H9 (cell line): ENCODE data around the gene DPH1. TPM values are rescaled to one million over a fixed set of nuclear protein-coding genes. Genes with fewer than 3 reads are reported as not detected.

Source experiments
- DNase-seq: peaks from one replicate; pipeline ENCODE4 v3.0.0-alpha.2; 2017
- H2AFZ ChIP-seq: one replicate; pipeline ENCODE4 v1.6.1; 2013; ENCODE audit warnings: mild to moderate bottlenecking, low read length, control low read depth, moderate library complexity
- H2AK5ac ChIP-seq: 2 replicates; pipeline ENCODE4 v1.6.1; 2013; ENCODE audit warnings: low read length, control low read depth, mixed read lengths; ENCODE audit not compliant: insufficient read length
- H2BK120ac ChIP-seq: one replicate; pipeline ENCODE4 v1.6.1; 2013; ENCODE audit warnings: low read depth, mild to moderate bottlenecking, low read length, control low read depth, inconsistent platforms; ENCODE audit not compliant: poor library complexity, severe bottlenecking
- H2BK12ac ChIP-seq: 2 replicates; pipeline ENCODE4 v1.6.1; 2013; ENCODE audit warnings: low read length, control low read depth, mixed read lengths, low read depth; ENCODE audit not compliant: insufficient read length
- H2BK15ac ChIP-seq: 2 replicates; pipeline ENCODE4 v1.6.1; 2013; ENCODE audit warnings: low read depth, low read length, control low read depth
- H2BK20ac ChIP-seq: one replicate; pipeline ENCODE4 v1.6.1; 2013; ENCODE audit warnings: low read depth, mild to moderate bottlenecking, low read length, control low read depth, inconsistent platforms; ENCODE audit not compliant: poor library complexity, severe bottlenecking
- H2BK5ac ChIP-seq: 2 replicates; pipeline ENCODE4 v1.6.1; 2013; ENCODE audit warnings: low read length, control low read depth, mixed read lengths; ENCODE audit not compliant: insufficient read length
- H3K14ac ChIP-seq: 2 replicates; pipeline ENCODE4 v1.6.1; 2013; ENCODE audit warnings: low read length, control low read depth; ENCODE audit not compliant: insufficient read depth
- H3K18ac ChIP-seq: 2 replicates; pipeline ENCODE4 v1.6.1; 2013; ENCODE audit warnings: low read depth, mild to moderate bottlenecking, mixed read lengths, low read length, control low read depth; ENCODE audit not compliant: insufficient read length
- H3K23ac ChIP-seq: 2 replicates; pipeline ENCODE4 v1.6.1; 2013; ENCODE audit warnings: low read length, control low read depth, mixed read lengths, low read depth; ENCODE audit not compliant: insufficient read length
- H3K23me2 ChIP-seq: 2 replicates; pipeline ENCODE4 v1.6.1; 2013; ENCODE audit warnings: low read depth, mild to moderate bottlenecking, mixed read lengths, low read length, control low read depth; ENCODE audit not compliant: insufficient read length, poor library complexity, severe bottlenecking
- H3K27ac ChIP-seq: 2 replicates; pipeline ENCODE4 v1.5.1; 2013; ENCODE audit warnings: low read length, control low read depth, mixed read lengths, low read depth; ENCODE audit not compliant: insufficient read length
- H3K27me3 ChIP-seq: 2 replicates; pipeline ENCODE4 v1.6.1; 2013; ENCODE audit warnings: low read length, control low read depth, inconsistent platforms; ENCODE audit not compliant: insufficient read depth
- H3K4ac ChIP-seq: 2 replicates; pipeline ENCODE4 v1.6.1; 2013; ENCODE audit warnings: low read depth, mild to moderate bottlenecking, control low read depth, inconsistent platforms, low read length, moderate library complexity
- H3K4me1 ChIP-seq: 2 replicates; pipeline ENCODE4 v1.6.1; 2013; ENCODE audit warnings: low read length, control low read depth, inconsistent platforms; ENCODE audit not compliant: insufficient read depth
- H3K4me2 ChIP-seq: 2 replicates; pipeline ENCODE4 v1.6.1; 2013; ENCODE audit warnings: low read length, control low read depth, mixed read lengths; ENCODE audit not compliant: insufficient read length, insufficient read depth
- H3K56ac ChIP-seq: 2 replicates; pipeline ENCODE4 v1.6.1; 2013; ENCODE audit warnings: low read depth, mild to moderate bottlenecking, mixed read lengths, low read length, control low read depth; ENCODE audit not compliant: insufficient read length
- H3K79me1 ChIP-seq: 2 replicates; pipeline ENCODE4 v1.6.1; 2013; ENCODE audit warnings: low read depth, mild to moderate bottlenecking, moderate library complexity, low read length, control low read depth, inconsistent platforms; ENCODE audit not compliant: insufficient read depth, poor library complexity, severe bottlenecking
- H3K79me2 ChIP-seq: 2 replicates; pipeline ENCODE4 v1.6.1; 2013; ENCODE audit warnings: low read length, control low read depth, inconsistent platforms; ENCODE audit not compliant: insufficient read depth
- H3K9ac ChIP-seq: 2 replicates; pipeline ENCODE4 v1.6.1; 2013; ENCODE audit warnings: low read length, control low read depth, mixed read lengths; ENCODE audit not compliant: insufficient read length; ENCODE audit errors: extremely low read depth
- H3K9me3 ChIP-seq: one replicate; pipeline ENCODE4 v1.6.1; 2013; ENCODE audit warnings: low read depth, low read length, inconsistent platforms; ENCODE audit not compliant: control insufficient read depth
- H3T11ph ChIP-seq: one replicate; pipeline ENCODE4 v1.6.1; 2013; ENCODE audit warnings: mild to moderate bottlenecking, low read length, control low read depth, inconsistent platforms
- H4K20me1 ChIP-seq: one replicate; pipeline ENCODE4 v1.6.1; 2013; ENCODE audit not compliant: control insufficient read depth, insufficient read length, insufficient read depth
- H4K5ac ChIP-seq: 2 replicates; pipeline ENCODE4 v1.6.1; 2013; ENCODE audit warnings: low read depth, mild to moderate bottlenecking, mixed read lengths, low read length, control low read depth; ENCODE audit not compliant: insufficient read length
- H4K8ac ChIP-seq: replicated peaks from 2 replicates; pipeline ENCODE4 v1.6.1; 2013; ENCODE audit warnings: low read length, control low read depth, mixed read lengths, low read depth; ENCODE audit not compliant: insufficient read length
- H4K91ac ChIP-seq: 2 replicates; pipeline ENCODE4 v1.6.1; 2013; ENCODE audit warnings: low read depth, mild to moderate bottlenecking, moderate library complexity, mixed read lengths, low read length, control low read depth; ENCODE audit not compliant: insufficient read length
- H3K27ac Mint-ChIP-seq, 3 experiments: 2 replicates in 2 of 3; 3 replicates in 1 of 3; pipeline ENCODE4 v1.8.0; 2020 to 2021; ENCODE audit warnings: mixed read lengths in 3 of 3, mild to moderate bottlenecking in 1 of 3, moderate library complexity in 1 of 3
- H3K27me3 Mint-ChIP-seq: 2 replicates; pipeline ENCODE4 v1.8.0; 2021; ENCODE audit warnings: low read depth, mild to moderate bottlenecking, moderate library complexity, mixed read lengths
- H3K36me3 Mint-ChIP-seq, 3 experiments: 2 replicates in 2 of 3; 3 replicates in 1 of 3; pipeline ENCODE4 v1.8.0; 2020 to 2021; ENCODE audit warnings: low read depth in 3 of 3, mixed read lengths in 3 of 3; ENCODE audit not compliant: insufficient read depth in 1 of 3
- H3K4me1 Mint-ChIP-seq, 2 experiments: 2 replicates each; pipeline ENCODE4 v1.8.0; 2020; ENCODE audit warnings: mixed read lengths in 2 of 2
- H3K4me3 Mint-ChIP-seq, 2 experiments: 2 replicates in 1 of 2; 3 replicates in 1 of 2; pipeline ENCODE4 v1.8.0; 2020 to 2021; ENCODE audit warnings: mild to moderate bottlenecking in 2 of 2, mixed read lengths in 2 of 2, moderate library complexity in 1 of 2
- H3K9me3 Mint-ChIP-seq, 2 experiments: 2 replicates in 1 of 2; 3 replicates in 1 of 2; pipeline ENCODE4 v1.8.0; 2020; ENCODE audit warnings: mild to moderate bottlenecking in 2 of 2, mixed read lengths in 2 of 2, moderate library complexity in 1 of 2
- WGBS: extraction: QIAGEN DNeasy Blood & Tissue Kit; methylation state at CpG from one replicate; pipeline ENCODE4 v1.1.7; 2013; ENCODE audit warnings: missing lambda C conversion rate, low lambda C conversion rate, mixed read lengths; ENCODE audit not compliant: insufficient read length; ENCODE audit errors: extremely low coverage; 5-methylcytosine and 5-hydroxymethylcytosine counted together
- total RNA-seq: library from RNA; stranded (reverse); gene quantifications from 2 replicates; pipeline ENCODE4 v1.2.1, GENCODE V29; 2021
- TF ChIP-seq, protein P1 (sequence below): fragments of 200-600 bp; sonication (generic); conservative IDR thresholded peaks from 3 replicates; pipeline ENCODE4 v1.8.0; 2021; ENCODE audit warnings: antibody characterized with exemption, mild to moderate bottlenecking

Gene DPH1
- total RNA-seq, 1 experiment from 2014 or later: 27.5 TPM

DNA sequence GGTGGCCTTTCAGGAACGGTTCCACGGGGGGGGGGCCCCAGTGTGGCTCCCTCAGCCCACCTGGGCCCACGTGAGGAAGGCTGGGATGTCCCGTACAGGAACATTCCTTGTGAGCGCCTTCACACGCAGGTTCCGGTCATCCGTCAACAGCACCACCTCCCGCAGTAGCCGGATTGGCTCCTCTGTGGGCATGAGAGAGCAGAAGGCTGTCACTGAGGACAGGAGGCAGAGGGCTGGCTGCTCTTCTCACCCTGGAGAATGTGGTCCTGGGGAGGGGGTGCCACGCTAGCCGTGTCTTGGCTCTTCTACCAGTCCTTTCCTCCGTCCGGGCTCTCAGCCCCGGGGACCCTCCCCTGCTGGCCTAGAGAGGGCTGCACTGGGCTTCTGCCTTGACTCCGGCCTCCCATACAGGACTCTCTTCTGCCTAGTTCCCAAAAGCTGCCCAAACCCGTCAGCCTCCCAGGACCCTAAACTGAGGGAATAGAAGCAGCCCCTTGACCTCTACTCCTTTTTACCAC lies 31.5 kb downstream of the DPH1 start:
- no peak for DNase-seq
- H3K9me3 Mint-ChIP-seq: no peaks in the 10 kb centered on the region
- H3K4me1 Mint-ChIP-seq: peaks cover 32 to 41% of the 10 kb centered on the region in 2 experiments
- peaks cover 2% of the 10 kb centered on the region for H4K20me1 ChIP-seq
- H3K4me3 Mint-ChIP-seq: no peak overlapping the region
- no CpG with 5 or more reads among the region's 17 CpGs for WGBS
- no peak overlapping the region for H4K8ac ChIP-seq
- H2AK5ac ChIP-seq: no peak overlapping the region
- H3K27me3 ChIP-seq: peaks cover 20% of the 10 kb centered on the region; the same call in 1 of the 2 replicates
- H3K27ac ChIP-seq: no peak overlapping the region
- H2BK120ac ChIP-seq: no peak overlapping the region
- H3K56ac ChIP-seq: no peak overlapping the region
- H3K79me1 ChIP-seq: no peaks in the 10 kb centered on the region
- no peak overlapping the region for H3K23ac ChIP-seq
- H2BK5ac ChIP-seq: no peak overlapping the region
- no peak overlapping the region for H2AFZ ChIP-seq
- H2BK20ac ChIP-seq: no peak overlapping the region
- H3K4ac ChIP-seq: no peak overlapping the region
- H3K18ac ChIP-seq: no peak overlapping the region
- H3K4me1 ChIP-seq: peaks cover 5% of the 10 kb centered on the region; the same call in 1 of the 2 replicates
- TF ChIP-seq, protein P1, sequence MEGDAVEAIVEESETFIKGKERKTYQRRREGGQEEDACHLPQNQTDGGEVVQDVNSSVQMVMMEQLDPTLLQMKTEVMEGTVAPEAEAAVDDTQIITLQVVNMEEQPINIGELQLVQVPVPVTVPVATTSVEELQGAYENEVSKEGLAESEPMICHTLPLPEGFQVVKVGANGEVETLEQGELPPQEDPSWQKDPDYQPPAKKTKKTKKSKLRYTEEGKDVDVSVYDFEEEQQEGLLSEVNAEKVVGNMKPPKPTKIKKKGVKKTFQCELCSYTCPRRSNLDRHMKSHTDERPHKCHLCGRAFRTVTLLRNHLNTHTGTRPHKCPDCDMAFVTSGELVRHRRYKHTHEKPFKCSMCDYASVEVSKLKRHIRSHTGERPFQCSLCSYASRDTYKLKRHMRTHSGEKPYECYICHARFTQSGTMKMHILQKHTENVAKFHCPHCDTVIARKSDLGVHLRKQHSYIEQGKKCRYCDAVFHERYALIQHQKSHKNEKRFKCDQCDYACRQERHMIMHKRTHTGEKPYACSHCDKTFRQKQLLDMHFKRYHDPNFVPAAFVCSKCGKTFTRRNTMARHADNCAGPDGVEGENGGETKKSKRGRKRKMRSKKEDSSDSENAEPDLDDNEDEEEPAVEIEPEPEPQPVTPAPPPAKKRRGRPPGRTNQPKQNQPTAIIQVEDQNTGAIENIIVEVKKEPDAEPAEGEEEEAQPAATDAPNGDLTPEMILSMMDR: no peak
- H3K27me3 Mint-ChIP-seq: peaks cover 37% of the 10 kb centered on the region
- H3K4me2 ChIP-seq: no peak overlapping the region
- H3K9ac ChIP-seq: no peak overlapping the region
- H2BK12ac ChIP-seq: no peak overlapping the region
- H3K36me3 Mint-ChIP-seq: peaks cover 0 to 34% (median 22%) of the 10 kb centered on the region in 3 experiments
- H2BK15ac ChIP-seq: no peak overlapping the region
- no peak overlapping the region for H4K91ac ChIP-seq
- H3K79me2 ChIP-seq: no peaks in the 10 kb centered on the region
- no peak overlapping the region; the same call in 1 of the 2 replicates for H3K14ac ChIP-seq
- peaks cover 3% of the 10 kb centered on the region for H3K23me2 ChIP-seq
- no peak overlapping the region for H3K27ac Mint-ChIP-seq
- H3K9me3 ChIP-seq: no peaks in the 10 kb centered on the region
- no peak overlapping the region for H3T11ph ChIP-seq
- H4K5ac ChIP-seq: no peak overlapping the region
